HepG2 (cell line): Measurements from ENCODE around the gene APRT. TPM values are rescaled to one million over a fixed set of nuclear protein-coding genes. Genes with fewer than 3 reads are reported as not detected.

Experiments used
- ATF7-NPFF ChIP-seq: sonication (generic); formaldehyde crosslinking; IDR thresholded peaks from 2 replicates; pipeline ENCODE4 v1.8.1; 2023; ENCODE audit warnings: mild to moderate bottlenecking, low read depth, missing genetic modification reagents, moderate library complexity
- DPF2 ChIP-seq: sonication (generic); formaldehyde crosslinking; IDR thresholded peaks from 2 replicates; pipeline ENCODE4 v1.4.0; 2020; ENCODE audit warnings: mild to moderate bottlenecking, low read depth, missing genetic modification reagents, borderline replicate concordance
- DR1 ChIP-seq: sonication (generic); formaldehyde crosslinking; IDR thresholded peaks from 2 replicates; pipeline ENCODE4 v1.8.0; 2021; ENCODE audit warnings: mild to moderate bottlenecking, missing genetic modification reagents, inconsistent platforms
- E2F5 ChIP-seq: sonication (generic); formaldehyde crosslinking; conservative IDR thresholded peaks from 2 replicates; pipeline ENCODE4 v1.4.0; 2020; ENCODE audit warnings: missing genetic modification reagents
- FOXJ3 ChIP-seq: sonication (generic); formaldehyde crosslinking; IDR thresholded peaks from 2 replicates; pipeline ENCODE4 v1.4.0; 2020; ENCODE audit warnings: missing genetic modification reagents, mild to moderate bottlenecking, borderline replicate concordance
- FOXM1 ChIP-seq: sonication (generic); formaldehyde crosslinking; IDR thresholded peaks from 2 replicates; pipeline ENCODE4 v1.5.0; 2020; ENCODE audit warnings: missing genetic modification reagents
- HNRNPH1 ChIP-seq: fragments of 200-400 bp; formaldehyde crosslinking; optimal IDR thresholded peaks from 2 replicates; pipeline ENCODE3; 2017; ENCODE audit warnings: mild to moderate bottlenecking, low read depth, low read length
- HNRNPK ChIP-seq: fragments of 200-400 bp; formaldehyde crosslinking; IDR thresholded peaks from 2 replicates; pipeline ENCODE4 v1.6.1; 2018; ENCODE audit warnings: low read length, low read depth, moderate library complexity, mild to moderate bottlenecking; ENCODE audit not compliant: poor library complexity, severe bottlenecking
- IRF2 ChIP-seq: IDR thresholded peaks from 2 replicates; pipeline ENCODE4 v1.6.1; 2018; ENCODE audit warnings: missing genetic modification reagents, missing compliant biosample characterization
- JUNB ChIP-seq: sonication (generic); formaldehyde crosslinking; IDR thresholded peaks from 2 replicates; pipeline ENCODE4 v1.8.0; 2022; ENCODE audit warnings: missing genetic modification reagents, mild to moderate bottlenecking, borderline replicate concordance
- KAT7 ChIP-seq: IDR thresholded peaks from 2 replicates; pipeline ENCODE4 v1.6.1; 2018; ENCODE audit warnings: borderline replicate concordance, missing compliant biosample characterization
- MIER3 ChIP-seq: IDR thresholded peaks from 2 replicates; pipeline ENCODE4 v1.6.1; 2016; ENCODE audit warnings: missing compliant biosample characterization, borderline replicate concordance
- RBM22 ChIP-seq: fragments of 200-400 bp; formaldehyde crosslinking; optimal IDR thresholded peaks from 2 replicates; pipeline ENCODE3; 2017; ENCODE audit warnings: mild to moderate bottlenecking, low read length, moderate library complexity
- ZNF510 ChIP-seq: sonication (generic); formaldehyde crosslinking; IDR thresholded peaks from 2 replicates; pipeline ENCODE4 v1.4.0; 2020; ENCODE audit warnings: low read depth, mild to moderate bottlenecking, missing genetic modification reagents
- ZNF891 ChIP-seq: sonication (generic); formaldehyde crosslinking; IDR thresholded peaks from 2 replicates; pipeline ENCODE4 v1.5.0; 2020; ENCODE audit warnings: mild to moderate bottlenecking, missing genetic modification reagents
- polyA plus RNA-seq, 8 experiments: library from polyadenylated mRNA; depleted of rRNA in 3 of 8; stranded (reverse) in 7 of 8; unstranded in 1 of 8; fragments of >200 nt; fragmentation: Illumina TruSeq in 4 of 8; extraction: Trizol in 4 of 8; gene quantifications; 2 replicates each; pipeline versions ENCODE4 v1.2.1 to v1.2.3, GENCODE V29; 2011 to 2016; ENCODE audit warnings: low read depth in 4 of 8, missing spikeins in 1 of 8, mixed read lengths in 1 of 8; ENCODE audit not compliant: insufficient read depth in 1 of 8
- total RNA-seq, 5 experiments: library from RNA; depleted of rRNA; stranded (reverse); fragments of >200 nt; fragmentation: Illumina TruSeq; extraction: Trizol; gene quantifications; 2 replicates each; pipeline ENCODE4 v1.2.3, GENCODE V29; 2016; ENCODE audit warnings: low read depth in 1 of 5
- TF ChIP-seq, protein P1 (sequence below): sonication (generic); formaldehyde crosslinking; IDR thresholded peaks from 2 replicates; pipeline ENCODE4 v1.4.0; 2020; ENCODE audit warnings: missing genetic modification reagents, borderline replicate concordance
- TF ChIP-seq, protein P2 (sequence below), 2 experiments: sonication (generic) in 1 of 2; formaldehyde crosslinking in 1 of 2; IDR thresholded peaks; 2 replicates each; pipeline versions ENCODE4 v1.6.1 to v1.9.0; 2014 to 2022; ENCODE audit warnings: antibody characterized with exemption in 1 of 2, borderline replicate concordance in 1 of 2, inconsistent platforms in 1 of 2, low read depth in 1 of 2, missing genetic modification reagents in 1 of 2

Gene APRT
- total and polyA plus RNA-seq, 2 of the 13 experiments (the other 11 are each of a cell fraction or from before 2014, with no cell fraction given), result 155 to 242 TPM

- TF ChIP-seq, protein P1, sequence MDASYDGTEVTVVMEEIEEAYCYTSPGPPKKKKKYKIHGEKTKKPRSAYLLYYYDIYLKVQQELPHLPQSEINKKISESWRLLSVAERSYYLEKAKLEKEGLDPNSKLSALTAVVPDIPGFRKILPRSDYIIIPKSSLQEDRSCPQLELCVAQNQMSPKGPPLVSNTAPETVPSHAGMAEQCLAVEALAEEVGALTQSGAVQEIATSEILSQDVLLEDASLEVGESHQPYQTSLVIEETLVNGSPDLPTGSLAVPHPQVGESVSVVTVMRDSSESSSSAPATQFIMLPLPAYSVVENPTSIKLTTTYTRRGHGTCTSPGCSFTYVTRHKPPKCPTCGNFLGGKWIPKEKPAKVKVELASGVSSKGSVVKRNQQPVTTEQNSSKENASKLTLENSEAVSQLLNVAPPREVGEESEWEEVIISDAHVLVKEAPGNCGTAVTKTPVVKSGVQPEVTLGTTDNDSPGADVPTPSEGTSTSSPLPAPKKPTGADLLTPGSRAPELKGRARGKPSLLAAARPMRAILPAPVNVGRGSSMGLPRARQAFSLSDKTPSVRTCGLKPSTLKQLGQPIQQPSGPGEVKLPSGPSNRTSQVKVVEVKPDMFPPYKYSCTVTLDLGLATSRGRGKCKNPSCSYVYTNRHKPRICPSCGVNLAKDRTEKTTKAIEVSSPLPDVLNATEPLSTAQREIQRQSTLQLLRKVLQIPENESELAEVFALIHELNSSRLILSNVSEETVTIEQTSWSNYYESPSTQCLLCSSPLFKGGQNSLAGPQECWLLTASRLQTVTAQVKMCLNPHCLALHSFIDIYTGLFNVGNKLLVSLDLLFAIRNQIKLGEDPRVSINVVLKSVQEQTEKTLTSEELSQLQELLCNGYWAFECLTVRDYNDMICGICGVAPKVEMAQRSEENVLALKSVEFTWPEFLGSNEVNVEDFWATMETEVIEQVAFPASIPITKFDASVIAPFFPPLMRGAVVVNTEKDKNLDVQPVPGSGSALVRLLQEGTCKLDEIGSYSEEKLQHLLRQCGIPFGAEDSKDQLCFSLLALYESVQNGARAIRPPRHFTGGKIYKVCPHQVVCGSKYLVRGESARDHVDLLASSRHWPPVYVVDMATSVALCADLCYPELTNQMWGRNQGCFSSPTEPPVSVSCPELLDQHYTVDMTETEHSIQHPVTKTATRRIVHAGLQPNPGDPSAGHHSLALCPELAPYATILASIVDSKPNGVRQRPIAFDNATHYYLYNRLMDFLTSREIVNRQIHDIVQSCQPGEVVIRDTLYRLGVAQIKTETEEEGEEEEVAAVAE (CRISPR knock-in tag), result no peak
- TF ChIP-seq HNRNPK (peak; percentile 73), JUNB (CRISPR knock-in tag) (no peak), KAT7 (CRISPR knock-in tag) (0 out of 2 replicates have a peak, but pooled peaks have one; percentile 83), DPF2 (no peak), HNRNPH1 (no peak), ZNF891 (CRISPR knock-in tag) (peak; percentile 88), DR1 (CRISPR knock-in tag) (peak; percentile 32; the same call in 1 of the 2 replicates), FOXJ3 (CRISPR knock-in tag) (no peak), IRF2 (CRISPR knock-in tag) (peak; percentile 95), FOXM1 (CRISPR knock-in tag) (no peak), ZNF510 (CRISPR knock-in tag) (0 out of 2 replicates have a peak, but pooled peaks have one; percentile 34), E2F5 (CRISPR knock-in tag) (peak; percentile 83), ATF7-NPFF (CRISPR knock-in tag) (peak; percentile 55; the same call in 1 of the 2 replicates), MIER3 (CRISPR knock-in tag) (no peak), RBM22 (no peak)
- TF ChIP-seq, protein P2, sequence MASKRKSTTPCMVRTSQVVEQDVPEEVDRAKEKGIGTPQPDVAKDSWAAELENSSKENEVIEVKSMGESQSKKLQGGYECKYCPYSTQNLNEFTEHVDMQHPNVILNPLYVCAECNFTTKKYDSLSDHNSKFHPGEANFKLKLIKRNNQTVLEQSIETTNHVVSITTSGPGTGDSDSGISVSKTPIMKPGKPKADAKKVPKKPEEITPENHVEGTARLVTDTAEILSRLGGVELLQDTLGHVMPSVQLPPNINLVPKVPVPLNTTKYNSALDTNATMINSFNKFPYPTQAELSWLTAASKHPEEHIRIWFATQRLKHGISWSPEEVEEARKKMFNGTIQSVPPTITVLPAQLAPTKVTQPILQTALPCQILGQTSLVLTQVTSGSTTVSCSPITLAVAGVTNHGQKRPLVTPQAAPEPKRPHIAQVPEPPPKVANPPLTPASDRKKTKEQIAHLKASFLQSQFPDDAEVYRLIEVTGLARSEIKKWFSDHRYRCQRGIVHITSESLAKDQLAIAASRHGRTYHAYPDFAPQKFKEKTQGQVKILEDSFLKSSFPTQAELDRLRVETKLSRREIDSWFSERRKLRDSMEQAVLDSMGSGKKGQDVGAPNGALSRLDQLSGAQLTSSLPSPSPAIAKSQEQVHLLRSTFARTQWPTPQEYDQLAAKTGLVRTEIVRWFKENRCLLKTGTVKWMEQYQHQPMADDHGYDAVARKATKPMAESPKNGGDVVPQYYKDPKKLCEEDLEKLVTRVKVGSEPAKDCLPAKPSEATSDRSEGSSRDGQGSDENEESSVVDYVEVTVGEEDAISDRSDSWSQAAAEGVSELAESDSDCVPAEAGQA (IDR thresholded peaks at IDR 0.05; ENCODE audit: low read depth), result no peak
- TF ChIP-seq, protein P2 (CRISPR knock-in tag; IDR thresholded peaks at IDR 0.05; ENCODE audit: borderline replicate concordance), result peak; percentile 70; the same call in 1 of the 2 replicates
Measured at GRCh38 chr16:88785106-88785924, 26.4 kb downstream of the APRT start, which contains the start of gene PIEZO1 (continued).
